ENCODE measurements around the gene PTPRN2. TPM values are rescaled to one million over a fixed set of nuclear protein-coding genes. Genes with fewer than 3 reads are reported as not detected.

Gene PTPRN2
- total RNA-seq, 1 donor from 2014 or later: 3.1 TPM

- no peak for DNase-seq
These were observed 475.6 kb downstream of the PTPRN2 start for GRCh38 chr7:158111906-158112570.

GRCh38 chr7:158111049-158111751, 476.4 kb downstream of the PTPRN2 start:
- no peak for DNase-seq

GRCh38 chr7:158110661-158111048, 477.0 kb downstream of the PTPRN2 start:
- DNase-seq: no peak

GRCh38 chr7:158110034-158110590, 477.5 kb downstream of the PTPRN2 start:
- DNase-seq: no peak

GRCh38 chr7:158109364-158110033, 478.1 kb downstream of the PTPRN2 start:
- no peak for DNase-seq

- no peak for DNase-seq
These were observed 478.9 kb downstream of the PTPRN2 start for GRCh38 chr7:158108646-158109293.

- DNase-seq: no peak
These were observed 479.8 kb downstream of the PTPRN2 start for GRCh38 chr7:158107806-158108205.

- DNase-seq: no peak
These were observed 481.4 kb downstream of the PTPRN2 start for GRCh38 chr7:158106272-158106671.

GRCh38 chr7:158103378-158103777, 484.2 kb downstream of the PTPRN2 start:
- DNase-seq: no peak

- no peak for DNase-seq
These were observed 484.7 kb downstream of the PTPRN2 start for GRCh38 chr7:158102897-158103296.

- DNase-seq: no peak
These were observed 485.7 kb downstream of the PTPRN2 start for GRCh38 chr7:158101821-158102450.

GRCh38 chr7:158098125-158099030, 489.2 kb downstream of the PTPRN2 start:
- no peak for DNase-seq

GRCh38 chr7:158097453-158098124, 490.0 kb downstream of the PTPRN2 start:
- no peak for DNase-seq

- DNase-seq: no peak
These were observed 490.5 kb downstream of the PTPRN2 start for GRCh38 chr7:158097106-158097452.

- DNase-seq: no peak
These were observed 491.0 kb downstream of the PTPRN2 start for GRCh38 chr7:158096582-158096981.

- no peak for DNase-seq
These were observed 492.9 kb downstream of the PTPRN2 start for GRCh38 chr7:158094671-158095226.

GRCh38 chr7:158094046-158094445, 493.6 kb downstream of the PTPRN2 start:
- no peak for DNase-seq

GRCh38 chr7:158093156-158093796, 494.3 kb downstream of the PTPRN2 start:
- no peak for DNase-seq

- DNase-seq: no peak
These were observed 500.4 kb downstream of the PTPRN2 start for GRCh38 chr7:158087196-158087595.
